Gastrocnemius medialis (tissue), 4 donors: ENCODE data around the gene ATG4D. TPM values are rescaled to one million over a fixed set of nuclear protein-coding genes. Genes with fewer than 3 reads are reported as not detected.

Experiments
- ATAC-seq, 2 donors: fragments of 150-250 bp; one replicate each; pipeline ENCODE4 v1.9.1; 2016
- DNase-seq, 2 donors: peaks; one replicate each; pipeline ENCODE4 v3.0.0-alpha.2; 2019
- H3K27ac ChIP-seq, 4 donors: fragments of 200-600 bp; sonication (generic); 1 replicate in 1 of 4; 2 replicates in 3 of 4; pipeline ENCODE4 v1.5.1; 2016 to 2018; ENCODE audit warnings: mild to moderate bottlenecking in 2 of 4, moderate library complexity in 1 of 4
- H3K27me3 ChIP-seq, 3 donors: fragments of 200-600 bp; sonication (generic) in 2 of 3; 1 replicate in 1 of 3; 2 replicates in 2 of 3; pipeline versions ENCODE4 v1.5.1 to v1.6.0; 2016 to 2019; ENCODE audit warnings: mild to moderate bottlenecking in 1 of 3, moderate library complexity in 1 of 3
- H3K36me3 ChIP-seq, 2 donors: fragments of 200-600 bp; sonication (generic) in 1 of 2; one replicate each; pipeline ENCODE4 v1.5.1; 2017 to 2018
- H3K4me1 ChIP-seq, 2 donors: fragments of 200-600 bp; sonication (generic) in 1 of 2; one replicate each; pipeline ENCODE4 v1.5.1; 2016 to 2017; ENCODE audit warnings: mild to moderate bottlenecking in 2 of 2
- H3K4me3 ChIP-seq, 4 donors: fragments of 200-600 bp; sonication (generic) in 3 of 4; 1 replicate in 1 of 4; 2 replicates in 3 of 4; pipeline ENCODE4 v1.5.1; 2016 to 2019; ENCODE audit warnings: mild to moderate bottlenecking in 2 of 4
- H3K9me3 ChIP-seq, 3 donors: fragments of 200-600 bp; sonication (generic) in 2 of 3; 1 replicate in 1 of 3; 2 replicates in 2 of 3; pipeline ENCODE4 v1.5.1; 2016 to 2019
- CTCF ChIP-seq, 5 experiments: fragments of 450-650 bp in 3 of 5; fragments of 200-600 bp in 2 of 5; sonication (generic) in 2 of 5; IDR thresholded peaks in 4 of 5; conservative IDR thresholded peaks in 1 of 5; 1 replicate in 4 of 5; 2 replicates in 1 of 5; pipeline ENCODE4 v1.5.1; 2016 to 2019; ENCODE audit warnings: antibody characterized with exemption in 5 of 5, mild to moderate bottlenecking in 3 of 5, moderate library complexity in 3 of 5
- POLR2A ChIP-seq, 2 donors: fragments of 450-650 bp; IDR thresholded peaks; one replicate each; pipeline ENCODE4 v1.6.1; 2017; ENCODE audit warnings: antibody characterized with exemption in 2 of 2, mild to moderate bottlenecking in 2 of 2, moderate library complexity in 2 of 2
- in situ Hi-C, 4 donors: fragments of 200-750 bp; cut with MboI; loops; one replicate each; pipeline versions ENCODE4 v1.15.0 to v1.8.0; 2017; ENCODE audit warnings: low sequenced_read_pairs in 4 of 4
- intact Hi-C: fragments of 100-400 bp; cut with DNase I; formaldehyde crosslinking; loops from one replicate; pipeline ENCODE4 v1.15.1; 2023; ENCODE audit warnings: low total_unique reads
- total RNA-seq, 4 donors: library from RNA; depleted of rRNA; stranded (reverse); fragments of >200 nt; gene quantifications; one replicate each; pipeline versions ENCODE4 v1.1.0 to v1.2.3, GENCODE V29; 2016

Gene ATG4D
- total RNA-seq, 4 donors from 2014 or later, result 67.6 to 127 (median 96.0) TPM

- Histone ChIP-seq H3K9me3 (no peaks in the 10 kb centered on the region), H3K4me1 (peaks cover 0 to under 1% of the 10 kb centered on the region in 2 donors), H3K36me3 (no peaks in the 10 kb centered on the region), H3K27me3 (peaks cover 3 to 24% (median 17%) of the 10 kb centered on the region in 3 donors), H3K27ac (no peak overlapping the region), H3K4me3 (no peak overlapping the region)
- in situ Hi-C loops (no loop called here), intact Hi-C loops (no loop called here)
- DNase-seq, result no peak
- ATAC-seq, result no peak
- TF ChIP-seq CTCF (IDR thresholded peaks at IDR 0.05 in 4 of 5, conservative IDR thresholded peaks at IDR 0.05 in 1 of 5) (no peak), POLR2A (IDR thresholded peaks at IDR 0.05) (no peak)
Measured at GRCh38 chr19:10586396-10586795, 42.7 kb downstream of the ATG4D start.

GRCh38 chr19:10587022-10587838, 43.5 kb downstream of the ATG4D start, which contains the start of gene AP1M2:
TSS of gene AP1M2 (minus strand) at chr19:10587312. CDS start at chr19:10587231, 81 bp downstream.
- Histone ChIP-seq H3K36me3 (no peaks in the 10 kb centered on the region), H3K27ac (no peak within 1 kb of the TSS), H3K4me1 (no peaks in the 10 kb centered on the region), H3K27me3 (peaks cover 3 to 24% (median 17%) of the 10 kb centered on the region in 3 donors), H3K4me3 (no peak within 1 kb of the TSS), H3K9me3 (no peaks in the 10 kb centered on the region)
- in situ Hi-C loops (no loop called here), intact Hi-C loops (no loop called here)
- no peak for TF ChIP-seq POLR2A (IDR thresholded peaks at IDR 0.05)
- no peak for TF ChIP-seq CTCF (IDR thresholded peaks at IDR 0.05 in 4 of 5, conservative IDR thresholded peaks at IDR 0.05 in 1 of 5)
- ATAC-seq (no peak), DNase-seq (no peak)

GRCh38 chr19:10587839-10588150, 44.1 kb downstream of the ATG4D start:
- intact Hi-C loops, result no loop called here
- no peak for ATAC-seq
- no peak overlapping the region for H3K4me3 ChIP-seq
- H3K27ac ChIP-seq, result no peak overlapping the region
- no peak for DNase-seq
- in situ Hi-C loops, result no loop called here
- no peaks in the 10 kb centered on the region for H3K36me3 ChIP-seq
- TF ChIP-seq CTCF (IDR thresholded peaks at IDR 0.05 in 4 of 5, conservative IDR thresholded peaks at IDR 0.05 in 1 of 5), result no peak
- TF ChIP-seq POLR2A (IDR thresholded peaks at IDR 0.05), result no peak
- H3K4me1 ChIP-seq, result no peaks in the 10 kb centered on the region
- no peaks in the 10 kb centered on the region for H3K9me3 ChIP-seq
- H3K27me3 ChIP-seq, result peaks cover 3 to 24% (median 17%) of the 10 kb centered on the region in 3 donors

GRCh38 chr19:10593148-10593547, 49.4 kb downstream of the ATG4D start:
- H3K27me3 ChIP-seq, result peaks cover 0 to 12% (median 11%) of the 10 kb centered on the region in 3 donors
- ATAC-seq, result no peak
- in situ Hi-C loops (no loop called here), intact Hi-C loops (no loop called here)
- H3K4me3 ChIP-seq, result no peak overlapping the region
- peaks cover 4 to 5% of the 10 kb centered on the region in 2 donors for H3K4me1 ChIP-seq
- DNase-seq, result no peak
- no peaks in the 10 kb centered on the region for H3K9me3 ChIP-seq
- TF ChIP-seq POLR2A (IDR thresholded peaks at IDR 0.05) (no peak), CTCF (IDR thresholded peaks at IDR 0.05 in 4 of 5, conservative IDR thresholded peaks at IDR 0.05 in 1 of 5) (no peak)
- no peaks in the 10 kb centered on the region for H3K36me3 ChIP-seq
- H3K27ac ChIP-seq, result no peak overlapping the region
